Activated B cell treated with CpG ODN at 0.5 μM for 24 hours (primary cell): ENCODE data around the gene SH2D5. TPM values are rescaled to one million over a fixed set of nuclear protein-coding genes. Genes with fewer than 3 reads are reported as not detected.
"Not testable (repeated sequence)": the region's sequence is repeated elsewhere in the genome, so short reads cannot be mapped to it uniquely, and the experiment has no call there.

Source experiments
- ATAC-seq: fragments of 200-7000 bp; cut with Tn5 transposase; one replicate; pipeline ENCODE4 v1.10.0; 2021; ENCODE audit warnings: low read depth, mild to moderate bottlenecking, moderate library complexity
- CTCF ChIA-PET: fragments of 350-600 bp; sonication (Branson Sonifier 250); formaldehyde crosslinking; loops from one replicate; lab custom pipeline; 2021; ENCODE audit warnings: antibody characterized with exemption; lab: Charles Lee
- POLR2A ChIA-PET: fragments of 350-600 bp; sonication (Branson Sonifier 250); formaldehyde crosslinking; loops from one replicate; lab custom pipeline; 2021; ENCODE audit warnings: antibody characterized with exemption; lab: Charles Lee
- DNase-seq: peaks from one replicate; pipeline ENCODE4 v3.0.0; 2022
- H3K27ac Mint-ChIP-seq: one replicate; pipeline ENCODE4 v1.8.0; 2020; ENCODE audit warnings: mixed read lengths
- H3K27me3 Mint-ChIP-seq: one replicate; pipeline ENCODE4 v1.8.0; 2021; ENCODE audit warnings: mixed read lengths
- H3K36me3 Mint-ChIP-seq: one replicate; pipeline ENCODE4 v1.8.0; 2021; ENCODE audit warnings: low read depth, mixed read lengths
- H3K4me1 Mint-ChIP-seq: one replicate; pipeline ENCODE4 v1.8.0; 2021; ENCODE audit warnings: mixed read lengths
- H3K4me3 Mint-ChIP-seq: one replicate; pipeline ENCODE4 v1.8.0; 2020; ENCODE audit warnings: mild to moderate bottlenecking, mixed read lengths
- H3K9me3 Mint-ChIP-seq: one replicate; pipeline ENCODE4 v1.8.0; 2020; ENCODE audit warnings: mixed read lengths
- intact Hi-C: fragments of 100-400 bp; cut with micrococcal nuclease; formaldehyde crosslinking; loops from one replicate; pipeline ENCODE4 v1.15.1; 2024
- total RNA-seq: library from RNA; stranded (reverse); gene quantifications from 2 replicates; pipeline ENCODE4 v1.2.3, GENCODE V29; 2022
- TF ChIP-seq, protein P1 (sequence below): fragments of 200-600 bp; IDR thresholded peaks from one replicate; pipeline ENCODE4 v1.8.0; 2022; ENCODE audit warnings: antibody characterized with exemption, mild to moderate bottlenecking

Gene SH2D5
- total RNA-seq, 1 donor from 2014 or later: 0.89 TPM

DNA sequence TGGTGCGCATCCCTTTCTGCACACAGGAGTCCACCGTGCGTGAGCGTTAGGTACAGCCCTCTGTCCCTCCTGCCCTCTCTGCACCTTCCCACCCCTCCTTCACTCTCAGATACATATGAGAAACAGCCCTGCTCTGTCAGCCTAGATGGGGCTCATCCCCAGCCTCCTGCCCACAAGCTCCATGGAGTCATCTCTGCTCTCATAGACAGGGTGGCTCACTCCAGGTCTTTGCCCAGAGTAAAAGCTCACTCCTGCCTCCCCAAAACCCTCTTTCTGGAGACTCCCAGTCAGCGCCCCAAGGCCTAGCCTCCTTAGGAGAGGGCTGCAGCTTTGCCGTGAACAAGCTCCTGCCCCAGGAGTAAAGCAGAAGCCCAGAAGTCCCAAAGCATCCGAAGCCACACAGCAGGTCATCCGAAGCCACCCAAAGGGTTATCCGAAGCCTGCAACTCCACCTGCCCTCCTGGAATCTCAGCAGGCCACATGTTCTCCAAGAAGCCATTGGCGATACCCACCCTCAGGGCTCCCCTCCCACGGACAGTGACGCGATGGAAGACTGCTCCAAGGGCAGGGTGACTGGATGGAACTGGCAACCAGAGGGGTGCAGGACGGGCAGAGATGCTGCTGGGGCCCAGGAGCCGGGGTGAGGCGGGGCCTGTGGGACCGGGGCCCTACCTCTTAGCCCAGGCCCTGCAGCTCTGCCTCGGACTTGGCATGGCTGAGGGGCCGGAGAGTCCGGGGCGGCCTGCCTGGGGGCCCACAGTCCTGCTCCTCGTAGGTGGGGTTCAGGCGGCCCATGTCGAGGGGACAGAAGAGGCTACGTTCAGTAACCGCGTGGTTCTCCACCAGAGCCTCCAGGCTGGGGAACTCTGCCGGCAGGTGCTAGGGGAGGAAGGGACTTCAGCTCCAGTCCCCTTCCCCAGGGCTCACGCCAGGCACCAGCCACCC is 11.1 kb downstream of the SH2D5 start:
- TF ChIP-seq, protein P1, sequence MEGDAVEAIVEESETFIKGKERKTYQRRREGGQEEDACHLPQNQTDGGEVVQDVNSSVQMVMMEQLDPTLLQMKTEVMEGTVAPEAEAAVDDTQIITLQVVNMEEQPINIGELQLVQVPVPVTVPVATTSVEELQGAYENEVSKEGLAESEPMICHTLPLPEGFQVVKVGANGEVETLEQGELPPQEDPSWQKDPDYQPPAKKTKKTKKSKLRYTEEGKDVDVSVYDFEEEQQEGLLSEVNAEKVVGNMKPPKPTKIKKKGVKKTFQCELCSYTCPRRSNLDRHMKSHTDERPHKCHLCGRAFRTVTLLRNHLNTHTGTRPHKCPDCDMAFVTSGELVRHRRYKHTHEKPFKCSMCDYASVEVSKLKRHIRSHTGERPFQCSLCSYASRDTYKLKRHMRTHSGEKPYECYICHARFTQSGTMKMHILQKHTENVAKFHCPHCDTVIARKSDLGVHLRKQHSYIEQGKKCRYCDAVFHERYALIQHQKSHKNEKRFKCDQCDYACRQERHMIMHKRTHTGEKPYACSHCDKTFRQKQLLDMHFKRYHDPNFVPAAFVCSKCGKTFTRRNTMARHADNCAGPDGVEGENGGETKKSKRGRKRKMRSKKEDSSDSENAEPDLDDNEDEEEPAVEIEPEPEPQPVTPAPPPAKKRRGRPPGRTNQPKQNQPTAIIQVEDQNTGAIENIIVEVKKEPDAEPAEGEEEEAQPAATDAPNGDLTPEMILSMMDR: no peak
- Mint-ChIP-seq H3K4me1 (peaks cover 9% of the 10 kb centered on the region), H3K27me3 (peaks cover 9% of the 10 kb centered on the region), H3K27ac (no peak overlapping the region), H3K9me3 (no peaks in the 10 kb centered on the region), H3K4me3 (no peak overlapping the region), H3K36me3 (no peaks in the 10 kb centered on the region)
- ATAC-seq: no peak
- intact Hi-C loops: no loop called here
- CTCF ChIA-PET: no interaction called here
- POLR2A ChIA-PET: interaction anchor here (0.6 kb wide), 1 partner anchor 15 kb away, joined by 5 read pairs; no protein-coding TSS in a partner anchor
- DNase-seq: no peak

DNA sequence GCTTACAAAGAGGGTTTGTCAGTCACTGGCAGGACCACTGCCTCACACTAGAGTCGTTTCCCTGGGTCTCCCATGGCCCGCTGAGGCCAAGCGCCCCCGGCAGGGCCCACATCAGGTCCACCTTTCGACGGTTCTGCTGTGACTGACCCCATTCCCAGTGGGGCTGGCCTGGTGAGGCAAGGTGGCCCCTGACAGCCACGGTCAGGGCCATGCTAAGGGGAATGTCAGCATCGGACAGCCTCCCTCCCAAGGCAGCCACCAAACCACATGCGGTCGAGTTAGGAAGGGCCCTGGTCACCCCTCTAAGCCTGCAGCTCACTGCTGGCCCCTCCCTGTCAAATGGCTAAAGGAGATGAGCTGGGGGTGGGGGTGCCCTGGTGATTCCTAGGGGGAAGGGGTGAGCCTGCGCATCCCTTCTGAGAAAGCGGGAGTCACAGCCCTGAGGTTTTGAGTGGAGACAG is 11.8 kb downstream of the SH2D5 start:
- no peak overlapping the region for H3K27ac Mint-ChIP-seq
- H3K27me3 Mint-ChIP-seq: peaks cover 14% of the 10 kb centered on the region
- peaks cover 11% of the 10 kb centered on the region for H3K4me1 Mint-ChIP-seq
- ATAC-seq (no peak), DNase-seq (no peak)
- H3K9me3 Mint-ChIP-seq: no peaks in the 10 kb centered on the region
- TF ChIP-seq, protein P1: no peak
- H3K36me3 Mint-ChIP-seq: no peaks in the 10 kb centered on the region
- no peak overlapping the region for H3K4me3 Mint-ChIP-seq
- intact Hi-C loops: no loop called here
- ChIA-PET CTCF (no interaction called here), POLR2A (no interaction called here)

DNA sequence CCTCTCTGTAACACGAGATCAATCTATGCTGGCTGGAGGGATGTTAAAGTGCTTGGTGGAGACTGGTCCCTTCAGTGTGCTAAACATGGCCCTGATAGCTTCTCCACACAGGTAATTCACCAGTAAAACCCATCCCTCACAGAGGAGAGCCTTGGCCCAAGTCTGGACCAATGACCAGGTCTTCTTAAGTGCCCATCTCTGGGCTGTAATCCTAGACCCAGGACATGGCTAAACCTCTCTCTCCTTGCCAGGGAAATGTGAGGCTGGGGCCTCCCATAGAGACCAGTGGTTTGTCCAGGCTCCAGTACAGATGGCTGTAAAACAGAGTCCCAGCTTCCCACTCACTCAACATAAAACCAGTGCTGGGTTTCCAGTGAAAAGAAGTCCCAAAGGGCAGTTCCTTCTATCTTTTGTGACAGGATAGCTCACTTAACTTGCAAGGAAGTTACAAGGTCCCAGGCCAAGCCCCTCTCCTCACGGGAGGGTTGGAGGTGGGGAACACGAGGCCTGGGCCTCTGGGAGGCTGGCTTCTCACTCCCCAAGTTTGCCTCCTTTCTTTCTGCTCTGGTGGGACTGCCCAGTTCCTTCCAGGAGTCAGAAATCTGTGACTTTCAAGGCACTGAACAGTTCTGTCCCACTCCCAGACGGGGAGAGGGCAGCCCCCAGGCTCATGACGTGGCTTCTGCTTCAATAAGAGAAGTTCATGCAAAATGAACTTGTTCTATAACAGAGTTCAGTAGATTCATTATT is 12.5 kb downstream of the SH2D5 start:
- Mint-ChIP-seq H3K4me1 (peaks cover 11% of the 10 kb centered on the region), H3K27ac (no peak overlapping the region), H3K4me3 (no peak overlapping the region), H3K27me3 (peaks cover 19% of the 10 kb centered on the region), H3K9me3 (no peaks in the 10 kb centered on the region), H3K36me3 (no peaks in the 10 kb centered on the region)
- intact Hi-C loops: loop anchor here (1.0 kb wide), 1 partner anchor 11 kb away; no protein-coding TSS in a partner anchor
- POLR2A ChIA-PET: no interaction called here
- DNase-seq (no peak), ATAC-seq (no peak)
- TF ChIP-seq, protein P1: no peak
- CTCF ChIA-PET: interaction anchor here (1.2 kb wide), 1 partner anchor 23 kb away, joined by 3 read pairs; no protein-coding TSS in a partner anchor

DNA sequence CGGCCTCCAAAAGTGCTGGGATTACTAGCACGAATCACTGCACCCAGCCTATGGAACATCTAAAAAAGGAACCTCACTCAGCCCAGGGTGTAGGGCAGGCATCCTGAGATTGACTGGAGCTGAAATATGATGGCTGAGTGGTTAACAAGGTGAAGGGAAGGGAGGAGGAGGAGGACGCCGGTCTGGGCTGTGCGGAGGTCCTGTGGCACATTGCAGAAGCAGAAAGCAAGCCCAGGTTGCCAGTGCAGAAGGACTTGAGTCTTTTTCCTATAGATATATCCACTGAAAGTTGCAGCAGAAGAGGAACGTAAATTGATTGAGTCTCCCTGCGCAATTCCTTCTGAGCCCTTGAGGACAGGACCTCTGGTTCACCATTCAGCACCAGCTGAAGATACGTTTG is 13.2 kb downstream of the SH2D5 start:
- Mint-ChIP-seq H3K4me3 (no peak overlapping the region), H3K36me3 (no peaks in the 10 kb centered on the region), H3K27ac (peak overlapping the region; percentile 26), H3K4me1 (peaks cover 11% of the 10 kb centered on the region), H3K27me3 (peaks cover 19% of the 10 kb centered on the region), H3K9me3 (no peaks in the 10 kb centered on the region)
- intact Hi-C loops: loop anchor here (1.0 kb wide), 1 partner anchor 12 kb away; no protein-coding TSS in a partner anchor
- TF ChIP-seq, protein P1: no peak
- no peak for ATAC-seq
- peak; percentile 14 for DNase-seq
- ChIA-PET CTCF (interaction anchor here (1.2 kb wide), 1 partner anchor 22 kb away, joined by 3 read pairs; no protein-coding TSS in a partner anchor), POLR2A (no interaction called here)

DNA sequence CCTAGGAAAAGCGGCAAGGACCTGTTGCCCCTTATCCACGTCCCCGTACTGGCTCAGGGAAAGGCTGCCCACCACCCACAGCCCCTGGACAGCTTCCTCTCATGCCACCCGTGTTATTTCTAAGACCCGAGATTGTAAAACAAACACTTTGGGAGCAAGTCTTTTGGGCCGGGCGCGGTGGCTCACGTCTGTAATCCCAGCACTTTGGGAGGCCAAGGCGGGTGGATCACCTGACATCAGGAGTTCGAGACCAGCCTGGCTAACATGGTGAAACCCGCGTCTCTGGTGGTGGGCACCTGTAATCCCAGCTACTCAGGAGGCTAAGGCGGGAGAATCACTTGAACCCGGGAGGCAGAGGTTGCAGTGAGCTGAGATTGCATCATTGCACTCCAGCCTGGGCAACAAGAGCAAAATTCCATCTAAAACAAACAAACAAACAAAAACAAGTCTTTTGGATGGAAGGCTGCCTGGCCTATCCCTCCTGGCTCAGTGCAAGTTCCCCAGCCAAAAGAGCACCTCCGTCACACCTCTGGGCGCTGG is 14.1 kb downstream of the SH2D5 start:
- ChIA-PET CTCF (interaction anchor here (1.0 kb wide), 1 partner anchor 21 kb away, joined by 3 read pairs; no protein-coding TSS in a partner anchor), POLR2A (interaction anchor here (1.8 kb wide), 1 partner anchor 68 kb away, joined by 20 read pairs; the partner anchor contains the start of gene HP1BP3)
- not testable (repeated sequence) for ATAC-seq, H3K36me3 Mint-ChIP-seq, H3K9me3 Mint-ChIP-seq, H3K27ac Mint-ChIP-seq
- Mint-ChIP-seq H3K27me3 (peaks cover 19% of the 10 kb centered on the region), H3K4me1 (peaks cover 11% of the 10 kb centered on the region), H3K4me3 (peak overlapping the region; percentile 65)
- DNase-seq: peak; percentile 23
- intact Hi-C loops: loop anchor here (1.0 kb wide), 1 partner anchor 68 kb away; no protein-coding TSS in a partner anchor
